Astrocyte of the spinal cord (primary cell): Measurements from ENCODE around the gene IRS1.

Experiments
- DNase-seq: peaks from one replicate; pipeline ENCODE4 v3.0.0; 2011; ENCODE audit warnings: low read depth, low spot score
- H3K4me3 ChIP-seq: 2 replicates; pipeline ENCODE4 v1.5.1; 2011; ENCODE audit warnings: low read depth, mild to moderate bottlenecking, low read length, moderate library complexity
- in situ Hi-C: cut with HindIII; loops from 2 replicates; pipeline ENCODE4 v1.10.0; 2017; ENCODE audit warnings: low sequenced_read_pairs
- TF ChIP-seq, protein P1 (sequence below): IDR thresholded peaks from 2 replicates; pipeline ENCODE4 v1.5.1; 2012; ENCODE audit warnings: low read depth, mild to moderate bottlenecking, low read length, inconsistent platforms

IRS1 gene

GRCh38 chr2:226701052-226701451 is 98.6 kb downstream of the IRS1 start:
- DNase-seq: peak; percentile 91
- H3K4me3 ChIP-seq: no peak overlapping the region
- in situ Hi-C loops: no loop called here
- TF ChIP-seq, protein P1, sequence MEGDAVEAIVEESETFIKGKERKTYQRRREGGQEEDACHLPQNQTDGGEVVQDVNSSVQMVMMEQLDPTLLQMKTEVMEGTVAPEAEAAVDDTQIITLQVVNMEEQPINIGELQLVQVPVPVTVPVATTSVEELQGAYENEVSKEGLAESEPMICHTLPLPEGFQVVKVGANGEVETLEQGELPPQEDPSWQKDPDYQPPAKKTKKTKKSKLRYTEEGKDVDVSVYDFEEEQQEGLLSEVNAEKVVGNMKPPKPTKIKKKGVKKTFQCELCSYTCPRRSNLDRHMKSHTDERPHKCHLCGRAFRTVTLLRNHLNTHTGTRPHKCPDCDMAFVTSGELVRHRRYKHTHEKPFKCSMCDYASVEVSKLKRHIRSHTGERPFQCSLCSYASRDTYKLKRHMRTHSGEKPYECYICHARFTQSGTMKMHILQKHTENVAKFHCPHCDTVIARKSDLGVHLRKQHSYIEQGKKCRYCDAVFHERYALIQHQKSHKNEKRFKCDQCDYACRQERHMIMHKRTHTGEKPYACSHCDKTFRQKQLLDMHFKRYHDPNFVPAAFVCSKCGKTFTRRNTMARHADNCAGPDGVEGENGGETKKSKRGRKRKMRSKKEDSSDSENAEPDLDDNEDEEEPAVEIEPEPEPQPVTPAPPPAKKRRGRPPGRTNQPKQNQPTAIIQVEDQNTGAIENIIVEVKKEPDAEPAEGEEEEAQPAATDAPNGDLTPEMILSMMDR: no peak

- in situ Hi-C loops: no loop called here
- DNase-seq: peak; percentile 78
- no peak overlapping the region for H3K4me3 ChIP-seq
- TF ChIP-seq, protein P1: peak; percentile 26
Measured at GRCh38 chr2:226699321-226699720, 100.3 kb downstream of the IRS1 start.

- TF ChIP-seq, protein P1: no peak
- DNase-seq: no peak
- no peak overlapping the region for H3K4me3 ChIP-seq
- in situ Hi-C loops: no loop called here
Measured at GRCh38 chr2:226698671-226699070, 100.9 kb downstream of the IRS1 start.

DNA sequence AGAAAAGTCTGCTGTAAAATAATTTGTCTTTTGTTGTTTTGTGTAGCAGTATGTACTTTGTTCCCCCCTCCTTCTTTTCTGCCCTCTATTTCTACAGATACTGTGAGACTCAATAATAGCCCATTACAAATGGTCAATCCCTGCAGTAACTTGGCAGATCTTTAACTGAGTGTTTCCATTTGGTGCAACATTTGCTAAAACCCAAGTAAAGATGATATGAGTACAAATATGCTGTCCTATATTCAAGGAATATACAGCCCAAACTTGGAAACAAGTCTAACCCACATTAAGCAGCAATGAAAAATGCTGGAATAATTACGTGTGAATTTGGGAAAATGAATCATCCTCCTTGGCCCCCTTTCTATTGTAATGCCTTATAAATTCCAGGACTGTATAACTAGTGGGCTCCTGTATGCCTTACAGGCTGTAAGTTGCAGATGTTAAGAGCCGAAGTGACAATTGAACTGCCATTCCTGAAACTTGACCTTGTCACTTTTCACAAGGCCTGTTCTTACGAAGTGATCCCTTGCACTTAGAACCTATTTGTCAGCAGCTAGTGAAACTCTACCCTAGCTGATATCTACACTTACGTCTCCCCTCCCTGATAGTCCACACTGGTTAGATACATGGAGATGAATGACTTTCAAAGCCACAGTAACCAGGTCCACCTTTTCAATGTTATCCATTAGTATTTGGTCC is 104.9 kb downstream of the IRS1 start:
- DNase-seq: no peak
- H3K4me3 ChIP-seq: no peak overlapping the region
- TF ChIP-seq, protein P1: no peak
- in situ Hi-C loops: no loop called here

GRCh38 chr2:226694149-226694548 is 105.5 kb downstream of the IRS1 start:
- DNase-seq: no peak
- TF ChIP-seq, protein P1: no peak
- in situ Hi-C loops: no loop called here
- H3K4me3 ChIP-seq: no peak overlapping the region

DNA sequence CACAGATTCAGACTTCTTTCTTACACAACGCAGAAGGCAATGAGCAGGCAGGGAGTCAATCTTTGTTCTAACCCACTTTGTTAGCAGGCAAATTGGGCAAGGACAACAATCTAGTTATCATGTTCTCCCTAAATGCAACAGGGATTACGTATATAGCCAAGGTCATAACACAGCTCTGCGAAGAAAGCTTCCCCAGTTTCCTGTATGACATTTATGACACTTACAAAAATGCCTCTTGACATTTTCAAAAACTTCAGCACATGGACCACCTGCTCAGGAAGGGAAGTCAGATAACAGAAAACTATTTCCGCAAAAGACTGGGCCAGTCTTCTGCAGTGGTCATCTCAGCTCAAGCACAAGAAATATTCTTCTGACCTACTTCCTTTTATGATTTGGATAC is 106.1 kb downstream of the IRS1 start:
- in situ Hi-C loops: no loop called here
- no peak for DNase-seq
- TF ChIP-seq, protein P1: no peak
- H3K4me3 ChIP-seq: no peak overlapping the region
